Neural crest cell (in vitro differentiated cells): ENCODE results near the gene SIPA1L3. TPM values are rescaled to one million over a fixed set of nuclear protein-coding genes. Genes with fewer than 3 reads are reported as not detected.

Experiments
- DNase-seq: peaks from one replicate; pipeline ENCODE4 v3.0.0; 2021; ENCODE audit warnings: low read depth, mixed read lengths, low spot score
- H3K27ac Mint-ChIP-seq: one replicate; pipeline ENCODE4 v1.8.0; 2021; ENCODE audit warnings: mild to moderate bottlenecking, mixed read lengths; ENCODE audit not compliant: unreplicated experiment
- H3K27me3 Mint-ChIP-seq: 2 replicates; pipeline ENCODE4 v1.8.0; 2021; ENCODE audit warnings: low read depth, mild to moderate bottlenecking, mixed read lengths
- H3K36me3 Mint-ChIP-seq: 2 replicates; pipeline ENCODE4 v1.8.0; 2021; ENCODE audit warnings: low read depth, mild to moderate bottlenecking, mixed read lengths
- H3K4me1 Mint-ChIP-seq: 2 replicates; pipeline ENCODE4 v1.8.0; 2021; ENCODE audit warnings: mixed read lengths
- H3K4me3 Mint-ChIP-seq: one replicate; pipeline ENCODE4 v1.8.0; 2021; ENCODE audit warnings: mild to moderate bottlenecking, mixed read lengths
- H3K9me3 Mint-ChIP-seq: 2 replicates; pipeline ENCODE4 v1.8.0; 2021; ENCODE audit warnings: mixed read lengths
- total RNA-seq: library from RNA; stranded (reverse); gene quantifications from 2 replicates; pipeline ENCODE4 v1.2.1, GENCODE V29; 2021
- TF ChIP-seq, protein P1 (sequence below): fragments of 200-600 bp; sonication (generic); conservative IDR thresholded peaks from 2 replicates; pipeline ENCODE4 v1.5.0; 2021; ENCODE audit warnings: antibody characterized with exemption, mild to moderate bottlenecking

Gene SIPA1L3
- total RNA-seq, 1 donor from 2014 or later = 41.2 TPM

DNA sequence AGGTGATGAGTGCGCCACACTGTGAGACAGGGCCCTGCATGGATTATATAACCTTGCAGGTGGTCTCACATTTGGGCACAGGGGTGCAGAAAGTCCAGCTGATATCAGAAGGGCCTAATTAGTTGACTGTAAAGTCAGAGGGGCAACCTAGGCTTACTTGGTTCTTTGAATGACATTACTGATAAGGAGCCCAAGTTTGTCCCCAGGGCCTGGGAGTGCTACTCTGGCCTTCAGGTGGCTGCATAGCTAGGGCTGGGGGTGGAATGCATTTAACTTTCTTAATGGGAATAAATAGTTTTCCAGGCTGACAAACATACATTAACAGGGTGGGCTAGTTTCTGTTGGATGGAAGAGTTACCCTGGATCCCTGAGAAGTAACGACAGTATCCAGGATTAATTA lies 3.9 kb upstream of the SIPA1L3 start:
- TF ChIP-seq, protein P1, sequence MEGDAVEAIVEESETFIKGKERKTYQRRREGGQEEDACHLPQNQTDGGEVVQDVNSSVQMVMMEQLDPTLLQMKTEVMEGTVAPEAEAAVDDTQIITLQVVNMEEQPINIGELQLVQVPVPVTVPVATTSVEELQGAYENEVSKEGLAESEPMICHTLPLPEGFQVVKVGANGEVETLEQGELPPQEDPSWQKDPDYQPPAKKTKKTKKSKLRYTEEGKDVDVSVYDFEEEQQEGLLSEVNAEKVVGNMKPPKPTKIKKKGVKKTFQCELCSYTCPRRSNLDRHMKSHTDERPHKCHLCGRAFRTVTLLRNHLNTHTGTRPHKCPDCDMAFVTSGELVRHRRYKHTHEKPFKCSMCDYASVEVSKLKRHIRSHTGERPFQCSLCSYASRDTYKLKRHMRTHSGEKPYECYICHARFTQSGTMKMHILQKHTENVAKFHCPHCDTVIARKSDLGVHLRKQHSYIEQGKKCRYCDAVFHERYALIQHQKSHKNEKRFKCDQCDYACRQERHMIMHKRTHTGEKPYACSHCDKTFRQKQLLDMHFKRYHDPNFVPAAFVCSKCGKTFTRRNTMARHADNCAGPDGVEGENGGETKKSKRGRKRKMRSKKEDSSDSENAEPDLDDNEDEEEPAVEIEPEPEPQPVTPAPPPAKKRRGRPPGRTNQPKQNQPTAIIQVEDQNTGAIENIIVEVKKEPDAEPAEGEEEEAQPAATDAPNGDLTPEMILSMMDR = no peak

DNA sequence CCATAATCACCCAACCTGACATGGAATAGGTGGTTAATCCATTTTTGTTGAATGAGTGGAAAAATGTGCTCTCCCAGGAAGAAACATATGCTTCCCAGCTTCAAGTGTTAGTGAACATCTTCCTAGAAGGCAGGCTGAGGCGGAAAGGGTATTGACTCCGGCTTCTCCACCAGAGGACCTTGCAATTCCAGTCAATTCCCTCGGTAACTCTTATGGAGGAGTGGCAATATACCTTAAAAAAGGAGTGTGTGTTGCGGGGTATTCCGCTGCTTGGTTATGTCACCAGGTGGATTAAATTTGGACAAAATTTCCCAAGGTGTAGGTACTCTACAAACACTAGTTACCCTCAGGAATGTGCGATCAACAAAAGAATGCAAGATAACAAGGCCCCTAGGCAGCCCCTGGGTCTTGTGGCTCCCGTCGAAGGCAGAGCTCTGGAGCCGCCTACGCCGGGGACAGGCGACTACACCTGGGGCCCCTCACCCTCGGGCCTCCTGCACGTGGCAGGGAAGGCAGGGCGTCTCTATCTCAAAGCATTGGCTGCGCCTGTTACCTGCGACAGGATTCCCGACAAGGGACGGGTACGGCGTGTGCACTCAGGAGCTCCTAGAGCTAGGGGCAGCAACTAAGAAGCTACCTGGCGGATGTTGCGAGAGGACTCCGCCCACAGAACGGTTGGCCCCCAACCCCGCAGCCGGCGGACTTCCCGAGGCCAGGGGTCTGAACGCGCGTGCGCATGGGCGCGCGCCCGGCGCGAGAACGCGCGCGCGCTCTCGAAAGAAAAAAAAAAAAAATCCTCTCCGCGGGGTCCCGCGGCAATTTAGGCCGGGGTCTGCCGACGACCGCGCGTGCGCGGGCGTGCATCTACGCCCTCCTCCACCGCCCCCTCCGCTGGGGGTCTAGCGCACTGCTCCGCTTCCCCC lies 801 bp upstream of the SIPA1L3 start, which contains the start of gene WDR87:
Gene WDR87, minus strand, starts transcription at position 649 of the 923 bp plus-strand sequence. CDS start 8,355 bp downstream, outside the sequence.
- peaks cover 29% of the 10 kb centered on the region for H3K4me1 Mint-ChIP-seq
- DNase-seq = peak; percentile 79
- peak within 1 kb of the TSS; percentile 93 for H3K27ac Mint-ChIP-seq
- TF ChIP-seq, protein P1 = no peak
- H3K9me3 Mint-ChIP-seq = no peaks in the 10 kb centered on the region
- no peaks in the 10 kb centered on the region for H3K36me3 Mint-ChIP-seq
- no peaks in the 10 kb centered on the region for H3K27me3 Mint-ChIP-seq
- peak within 1 kb of the TSS; percentile 99 for H3K4me3 Mint-ChIP-seq

More for the DNA sequence above, 3.9 kb upstream of the SIPA1L3 start:
- H3K4me3 Mint-ChIP-seq = peak overlapping the region; percentile 82
- H3K36me3 Mint-ChIP-seq = no peaks in the 10 kb centered on the region
- DNase-seq = no peak
- no peak overlapping the region for H3K27ac Mint-ChIP-seq
- H3K9me3 Mint-ChIP-seq = no peaks in the 10 kb centered on the region
- H3K4me1 Mint-ChIP-seq = peaks cover 16% of the 10 kb centered on the region
- H3K27me3 Mint-ChIP-seq = no peaks in the 10 kb centered on the region

DNA sequence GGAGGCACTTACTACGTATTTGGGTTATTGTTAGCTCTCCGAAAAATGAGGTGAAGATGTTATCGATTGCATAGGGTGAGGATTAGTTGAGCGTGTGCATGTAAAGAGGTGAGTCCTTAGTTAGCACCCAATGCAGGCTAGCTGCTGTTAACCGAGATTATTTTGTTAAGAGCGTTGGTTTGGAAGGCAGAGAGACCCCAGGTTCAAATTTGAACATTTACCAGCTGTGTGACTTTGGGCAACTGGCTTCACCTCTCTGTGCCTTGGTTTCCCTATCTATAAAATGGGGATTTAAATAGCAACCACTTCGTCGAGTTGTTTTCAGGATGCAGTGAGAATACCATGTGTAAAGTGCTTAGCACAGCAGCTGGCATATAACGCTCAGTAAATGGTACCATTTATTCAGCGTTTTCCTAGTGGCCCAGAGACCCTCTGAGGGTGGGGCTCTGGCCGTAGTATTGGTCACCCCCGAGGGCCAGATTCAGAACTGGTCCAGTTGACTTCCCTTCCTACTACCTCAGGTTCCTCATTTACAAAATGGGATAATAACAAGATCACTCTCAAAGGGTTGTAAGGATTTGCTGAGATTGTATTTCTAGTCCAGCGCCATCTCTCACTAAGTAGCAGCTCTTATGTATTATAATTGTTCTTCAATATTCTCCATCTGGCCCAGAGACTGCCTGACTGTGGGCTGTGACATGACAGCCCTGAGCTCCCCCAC lies 887 bp downstream of the SIPA1L3 start:
- H3K9me3 Mint-ChIP-seq = no peaks in the 10 kb centered on the region
- H3K27me3 Mint-ChIP-seq = no peaks in the 10 kb centered on the region
- no peak overlapping the region for H3K27ac Mint-ChIP-seq
- peak overlapping the region; percentile 88 for H3K4me3 Mint-ChIP-seq
- peaks cover 29% of the 10 kb centered on the region for H3K4me1 Mint-ChIP-seq
- no peaks in the 10 kb centered on the region for H3K36me3 Mint-ChIP-seq
- DNase-seq = no peak
- TF ChIP-seq, protein P1 = no peak

DNA sequence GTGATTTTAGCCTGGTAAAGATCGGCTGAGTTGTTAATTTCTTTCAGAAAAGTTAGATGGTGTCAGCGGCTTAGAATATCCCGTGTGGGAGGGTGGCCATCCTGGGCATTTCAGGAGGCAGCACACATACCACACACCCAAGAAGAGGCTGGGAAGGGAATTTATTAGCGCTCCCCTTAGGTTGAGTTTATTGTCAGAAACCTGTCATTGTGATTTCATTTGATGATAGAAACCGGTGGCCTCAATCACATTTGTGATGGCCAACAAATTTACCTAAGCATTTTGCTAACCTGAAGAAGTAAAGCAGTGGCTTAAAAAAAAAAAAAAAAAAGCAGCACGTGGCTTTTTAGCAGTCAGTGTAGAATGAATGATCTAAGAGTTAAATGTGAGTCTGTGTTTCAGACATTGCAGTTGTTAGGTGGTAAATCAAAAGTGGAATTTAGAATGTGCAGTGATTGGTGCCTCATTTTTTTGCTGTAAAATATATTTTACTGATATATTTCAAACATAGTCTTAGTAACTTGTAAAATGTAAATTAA lies 2.7 kb downstream of the SIPA1L3 start:
- H3K4me3 Mint-ChIP-seq = peak overlapping the region; percentile 38
- H3K27me3 Mint-ChIP-seq = no peaks in the 10 kb centered on the region
- no peak overlapping the region for H3K27ac Mint-ChIP-seq

DNA sequence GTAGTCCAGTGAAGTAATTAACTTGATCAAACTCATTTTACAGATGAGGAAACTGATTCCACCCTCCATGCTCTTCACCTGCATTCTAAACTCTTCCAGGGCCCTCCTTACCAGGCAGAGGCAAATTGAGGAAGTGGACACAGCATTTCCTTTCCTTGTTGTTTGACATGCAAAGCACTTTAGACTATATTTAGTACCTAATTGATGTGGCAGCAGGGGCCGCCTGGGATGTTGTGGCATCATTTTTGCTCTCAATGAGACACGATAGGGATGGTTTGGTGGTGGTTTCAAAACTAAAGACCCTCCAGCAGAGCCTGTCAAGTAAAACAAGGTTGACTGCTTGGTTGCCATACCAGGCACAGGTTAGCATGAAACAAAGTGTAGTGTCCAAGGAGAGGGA lies 7.9 kb downstream of the SIPA1L3 start:
- TF ChIP-seq, protein P1 = no peak
- DNase-seq = no peak
- Mint-ChIP-seq H3K9me3 (no peaks in the 10 kb centered on the region), H3K27me3 (no peaks in the 10 kb centered on the region), H3K36me3 (no peaks in the 10 kb centered on the region), H3K4me1 (peaks cover 7% of the 10 kb centered on the region), H3K27ac (peak overlapping the region; percentile 35), H3K4me3 (no peak overlapping the region)

More for the DNA sequence above, 2.7 kb downstream of the SIPA1L3 start:
- Mint-ChIP-seq H3K36me3 (no peaks in the 10 kb centered on the region), H3K9me3 (no peaks in the 10 kb centered on the region), H3K4me1 (peaks cover 29% of the 10 kb centered on the region)
- DNase-seq = no peak
- TF ChIP-seq, protein P1 = no peak
